OCI-LY1 (cell line): Measurements from ENCODE around the gene RGMA.

Experiments used
- H2AFZ ChIP-seq: fragments of 200-600 bp; sonication (generic), shearing (Covaris generic); 2 replicates; pipeline ENCODE4 v1.6.0; 2014; ENCODE audit warnings: antibody characterized with exemption, mild to moderate bottlenecking, low read length
- H3F3A ChIP-seq: fragments of 200-600 bp; sonication (generic), shearing (Covaris generic); 2 replicates; pipeline ENCODE4 v1.6.0; 2014; ENCODE audit warnings: mild to moderate bottlenecking, antibody characterized with exemption, low read length, moderate library complexity; ENCODE audit not compliant: insufficient read depth
- H3K27ac ChIP-seq: fragments of 200-600 bp; sonication (generic); 2 replicates; pipeline ENCODE4 v1.5.1; 2014; ENCODE audit warnings: low read length, mixed run types, mild to moderate bottlenecking, low read depth; ENCODE audit not compliant: poor library complexity, severe bottlenecking
- H3K27me3 ChIP-seq: fragments of 200-600 bp; sonication (generic); 2 replicates; pipeline ENCODE4 v1.6.0; 2014; ENCODE audit warnings: antibody characterized with exemption, mild to moderate bottlenecking, low read length, moderate library complexity; ENCODE audit not compliant: insufficient read depth
- H3K36me3 ChIP-seq: fragments of 200-600 bp; sonication (generic); 2 replicates; pipeline ENCODE4 v1.6.1; 2014; ENCODE audit warnings: mild to moderate bottlenecking, antibody characterized with exemption, low read length, moderate library complexity, mixed read lengths; ENCODE audit not compliant: insufficient read depth
- H3K4me1 ChIP-seq: fragments of 200-600 bp; sonication (generic); 2 replicates; pipeline ENCODE4 v1.5.1; 2014; ENCODE audit warnings: mild to moderate bottlenecking, low read length, moderate library complexity; ENCODE audit not compliant: insufficient read depth, severe bottlenecking
- H3K4me2 ChIP-seq: fragments of 200-600 bp; sonication (generic), shearing (Covaris generic); 2 replicates; pipeline ENCODE4 v1.6.1; 2014; ENCODE audit warnings: low read length
- H3K4me3 ChIP-seq: fragments of 200-600 bp; sonication (generic); 2 replicates; pipeline ENCODE4 v1.5.1; 2014; ENCODE audit warnings: low read length, low read depth, mild to moderate bottlenecking, mixed read lengths; ENCODE audit not compliant: poor library complexity, severe bottlenecking
- H3K79me2 ChIP-seq: fragments of 200-600 bp; shearing (Covaris generic); 2 replicates; pipeline ENCODE4 v1.6.1; 2016; ENCODE audit warnings: mixed run types, low read length, mixed read lengths; ENCODE audit not compliant: insufficient read depth
- H3K9ac ChIP-seq: fragments of 200-600 bp; sonication (generic), shearing (Covaris generic); 2 replicates; pipeline ENCODE4 v1.6.1; 2014; ENCODE audit warnings: mild to moderate bottlenecking, low read length, mixed read lengths
- H3K9me2 ChIP-seq: fragments of 200-600 bp; sonication (generic), shearing (Covaris generic); 2 replicates; pipeline ENCODE4 v1.6.1; 2014; ENCODE audit warnings: low read depth, mild to moderate bottlenecking, low read length, mixed read lengths
- H3K9me3 ChIP-seq: fragments of 200-600 bp; shearing (Covaris generic); 2 replicates; pipeline ENCODE4 v1.6.1; 2014; ENCODE audit warnings: low read length, mixed read lengths
- H4K20me1 ChIP-seq: fragments of 200-600 bp; sonication (generic), shearing (Covaris generic); 2 replicates; pipeline ENCODE4 v1.6.0; 2016; ENCODE audit warnings: mild to moderate bottlenecking, low read length; ENCODE audit not compliant: insufficient read depth
- CTCF ChIP-seq: fragments of 200-600 bp; sonication (generic), shearing (Covaris generic); IDR thresholded peaks from 2 replicates; pipeline ENCODE4 v1.5.1; 2017; ENCODE audit warnings: mild to moderate bottlenecking, antibody characterized with exemption, low read length, moderate library complexity, mixed read lengths
- EZH2 ChIP-seq: fragments of 200-600 bp; sonication (generic), shearing (Covaris generic); IDR thresholded peaks from 2 replicates; pipeline ENCODE4 v1.8.0; 2017; ENCODE audit warnings: borderline replicate concordance, mixed run types, mild to moderate bottlenecking, antibody characterized with exemption, low read length, moderate library complexity, mixed read lengths

Gene RGMA

GRCh38 chr15:93046721-93047120, 42.3 kb downstream of the RGMA start:
- H2AFZ ChIP-seq = no peak overlapping the region
- no peaks in the 10 kb centered on the region for H3K9me2 ChIP-seq
- no peak overlapping the region for H3K9ac ChIP-seq
- H3K4me2 ChIP-seq = no peak overlapping the region
- H3K79me2 ChIP-seq = no peaks in the 10 kb centered on the region
- H3K27me3 ChIP-seq = peaks cover 12% of the 10 kb centered on the region; the same call in 1 of the 2 replicates
- no peaks in the 10 kb centered on the region for H4K20me1 ChIP-seq
- H3K4me1 ChIP-seq = no peaks in the 10 kb centered on the region
- H3F3A ChIP-seq = no peaks in the 10 kb centered on the region
- no peak for TF ChIP-seq EZH2
- no peak for TF ChIP-seq CTCF
- H3K36me3 ChIP-seq = no peaks in the 10 kb centered on the region
- H3K9me3 ChIP-seq = no peaks in the 10 kb centered on the region
- H3K27ac ChIP-seq = no peak overlapping the region
- H3K4me3 ChIP-seq = no peak overlapping the region

- Histone ChIP-seq H3K27me3 (peaks cover 12% of the 10 kb centered on the region; the same call in 1 of the 2 replicates), H3F3A (no peaks in the 10 kb centered on the region), H3K9ac (no peak overlapping the region), H4K20me1 (no peaks in the 10 kb centered on the region), H3K27ac (no peak overlapping the region), H3K79me2 (no peaks in the 10 kb centered on the region), H2AFZ (no peak overlapping the region), H3K4me1 (no peaks in the 10 kb centered on the region), H3K4me2 (no peak overlapping the region), H3K9me2 (no peaks in the 10 kb centered on the region), H3K36me3 (no peaks in the 10 kb centered on the region), H3K4me3 (no peak overlapping the region), H3K9me3 (no peaks in the 10 kb centered on the region)
- TF ChIP-seq EZH2 (no peak), CTCF (no peak)
These were observed 42.9 kb downstream of the RGMA start for GRCh38 chr15:93046120-93046519.

GRCh38 chr15:93045191-93045785, 43.7 kb downstream of the RGMA start:
- Histone ChIP-seq H3K9me2 (no peaks in the 10 kb centered on the region), H3K27me3 (peaks cover 12% of the 10 kb centered on the region; the same call in 1 of the 2 replicates), H3K79me2 (no peaks in the 10 kb centered on the region), H3K9me3 (no peaks in the 10 kb centered on the region), H2AFZ (no peak overlapping the region), H3K36me3 (no peaks in the 10 kb centered on the region), H3K4me2 (no peak overlapping the region), H3K4me1 (no peaks in the 10 kb centered on the region), H3F3A (no peaks in the 10 kb centered on the region), H3K9ac (no peak overlapping the region), H3K27ac (no peak overlapping the region), H3K4me3 (no peak overlapping the region), H4K20me1 (no peaks in the 10 kb centered on the region)
- TF ChIP-seq EZH2 (no peak), CTCF (no peak)
